SW 1271 (cell line): ENCODE data around the gene PITPNM2.
"Not testable (repeated sequence)": the region's sequence is repeated elsewhere in the genome, so short reads cannot be mapped to it uniquely, and the experiment has no call there.

Experiments used
- DNase-seq, 2 experiments: peaks; one replicate each; lab custom pipeline; 2025; lab: John Stamatoyannopoulos, UW

Gene PITPNM2

DNA sequence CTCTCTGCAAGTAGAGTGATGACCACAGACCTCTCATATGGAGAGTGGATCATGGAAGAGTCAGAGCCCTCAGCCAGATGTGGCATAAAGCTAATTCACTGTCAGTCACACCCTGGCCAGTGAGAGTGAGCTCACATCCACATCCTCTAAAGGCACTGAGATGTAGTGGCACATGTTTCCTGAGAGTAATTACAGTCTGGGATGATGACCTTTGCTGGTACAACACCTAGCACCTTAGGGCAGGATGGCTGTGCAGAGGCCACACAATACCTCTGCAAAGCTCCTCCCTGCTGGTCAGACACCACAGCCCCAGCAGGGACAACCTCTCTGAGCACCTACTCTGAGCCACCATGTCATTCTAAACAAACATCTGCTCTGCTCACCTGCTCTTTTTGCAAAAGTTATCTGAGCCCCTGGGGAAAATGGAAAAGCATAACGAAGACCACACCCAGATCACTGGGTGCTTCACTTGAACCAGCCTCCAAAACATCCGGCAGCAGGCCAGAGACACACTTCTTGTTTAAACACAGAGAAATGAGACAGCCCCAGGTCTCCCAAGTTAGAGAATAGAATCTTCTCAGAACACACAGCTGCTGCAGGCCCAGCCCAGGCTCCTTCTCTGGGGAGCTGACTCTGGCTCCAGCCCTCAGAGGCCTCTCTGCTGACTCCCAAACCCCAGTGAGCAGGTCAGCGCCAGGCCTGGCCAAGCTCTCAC is 30.3 kb downstream of the PITPNM2 start:
- DNase-seq: no peak

DNA sequence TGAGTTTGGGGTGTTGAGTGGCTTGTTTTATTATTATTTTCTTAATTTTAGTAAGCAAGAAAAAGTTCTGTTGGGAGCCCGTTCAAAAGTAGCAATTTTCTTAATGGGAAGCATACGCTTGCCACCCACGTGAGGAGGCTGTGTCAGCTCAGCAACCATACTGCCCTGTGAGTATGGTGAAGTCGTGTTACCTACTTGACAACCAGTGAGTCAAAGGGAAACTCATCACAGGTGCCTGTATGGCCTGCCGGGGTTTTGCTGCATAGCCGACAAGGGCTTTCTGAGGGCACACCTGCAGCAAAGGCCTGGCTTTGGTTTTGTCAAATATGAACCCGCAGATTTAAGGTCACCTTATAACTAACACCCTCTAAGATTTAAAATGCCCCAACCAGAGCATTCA is 31.1 kb downstream of the PITPNM2 start:
- DNase-seq: no peak

DNA sequence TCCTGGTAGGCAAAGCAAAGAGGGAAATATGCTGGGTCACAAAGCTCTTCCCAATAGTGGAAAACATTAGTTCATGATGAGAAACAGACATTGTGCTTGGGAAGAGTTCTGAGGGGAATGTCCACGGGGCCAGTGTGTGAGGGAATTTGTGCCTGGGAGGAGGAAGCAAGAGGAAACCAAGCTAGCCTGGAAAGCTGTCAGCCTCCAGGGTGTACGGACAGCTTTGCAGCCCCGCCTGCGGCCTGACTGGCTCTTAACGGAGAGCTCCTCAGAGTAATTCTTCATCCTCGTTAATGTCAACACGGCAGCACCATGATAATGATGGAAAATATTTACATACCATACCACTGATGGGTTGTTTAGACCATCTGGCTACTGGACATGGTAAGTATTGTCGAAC is 32.4 kb downstream of the PITPNM2 start:
- DNase-seq: no peak

DNA sequence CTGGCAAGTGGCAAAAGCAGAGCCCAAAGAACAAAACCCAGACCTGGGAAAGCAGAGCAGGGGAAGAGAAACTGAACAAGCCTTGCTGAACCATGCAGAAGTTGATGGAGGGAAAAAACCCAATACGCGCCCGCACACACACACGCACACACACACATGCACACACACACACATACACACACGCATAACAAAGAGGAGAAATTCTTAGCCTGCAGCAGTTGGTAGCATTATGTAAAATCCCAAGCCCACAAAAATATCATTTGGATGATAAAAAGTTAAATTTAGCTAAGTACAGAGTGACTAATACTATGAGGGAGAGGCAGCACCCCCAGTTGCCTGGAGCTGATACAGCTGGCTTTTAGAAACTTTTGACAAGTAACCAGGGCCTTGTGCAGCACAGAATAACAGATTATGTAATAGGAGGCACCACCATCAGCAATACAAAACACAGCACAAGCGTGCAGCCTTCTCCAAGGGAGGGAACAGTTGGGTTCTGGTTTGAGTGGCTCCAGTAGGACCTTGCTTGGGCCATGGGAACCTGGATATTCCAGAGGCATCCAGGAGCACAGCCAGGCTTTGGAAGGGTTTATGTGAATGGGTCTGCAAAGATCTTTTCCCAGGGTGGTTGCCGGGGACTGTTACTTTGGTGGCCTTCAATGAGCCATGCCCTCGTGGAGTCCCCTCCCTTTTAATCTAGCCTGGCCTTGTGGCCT is 35.3 kb downstream of the PITPNM2 start:
- DNase-seq: no peak

DNA sequence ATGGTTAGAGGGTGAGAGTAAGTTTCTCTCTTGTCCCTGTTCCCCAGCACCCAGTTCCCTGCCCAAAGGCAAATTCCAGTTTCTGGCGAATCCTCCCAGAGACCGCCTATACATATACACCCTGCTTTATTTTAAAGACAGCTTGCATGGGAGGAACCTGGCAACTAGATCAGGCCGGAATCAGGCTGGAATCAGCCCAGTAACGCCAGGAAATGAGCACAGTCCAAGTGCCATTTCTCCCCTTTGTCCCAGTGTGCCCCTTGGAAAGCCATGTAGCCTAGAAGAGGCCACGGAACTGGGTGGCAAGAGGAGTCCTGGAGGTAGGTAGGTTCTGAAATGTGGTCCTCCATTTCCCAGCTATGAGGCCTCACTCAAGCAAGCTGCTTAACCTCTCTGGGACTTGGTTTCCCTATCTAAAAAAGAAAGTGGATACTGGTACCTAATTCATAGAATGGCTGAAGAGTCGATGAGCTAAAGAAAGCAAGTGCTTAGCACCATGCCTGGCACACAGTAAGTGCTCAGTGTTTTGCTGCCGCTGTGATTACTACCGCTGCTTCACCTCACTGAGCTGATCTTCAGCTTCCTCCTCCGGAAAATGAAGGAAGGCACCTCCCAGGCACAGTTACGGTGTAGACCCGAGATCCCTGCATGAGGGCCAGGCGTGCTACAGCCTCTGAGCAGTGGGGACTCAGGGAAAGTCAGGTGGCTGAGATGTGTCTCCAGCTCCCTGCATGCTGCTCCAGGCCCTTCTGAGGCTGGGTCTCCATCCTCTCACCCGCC is 36.4 kb downstream of the PITPNM2 start:
- DNase-seq: no peak

DNA sequence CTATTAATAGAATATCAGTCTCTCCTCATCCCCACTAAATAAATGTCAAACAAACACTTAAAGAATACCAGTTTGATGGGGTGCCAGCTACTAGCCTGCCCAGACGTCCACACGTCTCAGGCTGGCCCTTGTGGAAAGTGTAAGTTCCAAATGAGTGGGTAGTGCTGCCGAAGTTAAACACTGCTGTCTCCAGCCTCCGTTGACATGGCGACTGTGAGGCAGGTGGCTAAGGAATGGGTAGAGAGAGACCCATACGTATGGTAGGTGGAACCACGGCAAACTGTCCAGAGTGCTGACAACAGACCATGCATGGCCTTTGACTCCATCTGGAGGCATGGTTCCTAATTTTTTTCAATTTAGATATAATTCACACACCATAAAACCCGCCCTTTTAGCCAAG is 37.9 kb downstream of the PITPNM2 start:
- DNase-seq: no peak

DNA sequence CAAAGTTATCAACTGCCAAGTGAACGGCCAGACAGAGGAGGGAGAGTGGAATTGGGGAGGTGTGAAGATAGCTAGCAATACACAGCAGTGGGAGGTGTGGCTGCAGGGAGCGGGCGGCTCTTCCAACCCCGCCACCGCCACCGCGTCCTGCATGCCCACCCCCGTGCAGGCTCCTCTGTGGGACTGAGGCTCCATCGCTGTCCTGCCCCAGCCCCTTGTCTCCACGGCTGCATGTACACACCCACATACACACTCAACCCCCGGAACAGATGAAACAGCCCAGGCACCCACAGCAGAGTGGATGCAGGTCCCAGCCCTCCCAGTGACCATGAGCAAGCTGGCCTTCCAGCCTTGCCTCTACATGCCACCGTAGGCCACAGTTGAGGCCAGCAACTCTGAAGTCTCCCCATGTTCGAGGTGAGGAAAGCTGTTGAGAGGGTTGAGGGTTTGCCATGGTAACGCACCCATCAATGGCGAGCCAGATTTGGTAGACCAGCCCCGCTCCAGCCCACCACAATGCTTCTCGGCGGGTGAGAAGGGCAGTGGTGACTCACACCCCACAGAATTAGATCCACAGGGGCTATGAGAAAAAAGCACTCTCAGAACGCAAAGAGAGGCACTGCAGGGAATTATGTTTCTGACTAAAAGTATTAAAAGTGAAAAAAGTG is 39.3 kb downstream of the PITPNM2 start:
- no peak for DNase-seq

DNA sequence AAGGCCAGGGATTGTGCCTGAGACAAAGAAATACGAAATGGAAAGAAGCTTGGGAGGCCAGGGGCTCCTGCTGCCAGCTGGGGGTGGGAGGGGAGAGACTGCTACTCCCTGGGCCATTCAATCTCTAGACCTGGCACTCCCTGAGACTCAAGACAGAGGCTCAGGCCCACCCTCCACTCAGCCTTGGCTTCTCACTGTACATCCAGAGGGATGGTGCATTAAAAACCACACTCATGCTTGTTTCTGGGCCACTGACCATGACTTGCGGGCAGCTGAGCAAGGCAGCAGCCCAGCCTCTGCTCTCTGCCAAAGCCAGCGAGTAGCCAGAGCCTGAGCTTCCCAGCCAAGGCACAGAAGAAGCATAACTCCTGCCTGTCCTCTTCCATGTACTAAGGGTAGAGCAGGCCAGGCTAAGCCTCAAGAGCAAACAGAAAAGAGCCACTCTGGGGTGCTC is 41.5 kb downstream of the PITPNM2 start:
- no peak for DNase-seq

DNA sequence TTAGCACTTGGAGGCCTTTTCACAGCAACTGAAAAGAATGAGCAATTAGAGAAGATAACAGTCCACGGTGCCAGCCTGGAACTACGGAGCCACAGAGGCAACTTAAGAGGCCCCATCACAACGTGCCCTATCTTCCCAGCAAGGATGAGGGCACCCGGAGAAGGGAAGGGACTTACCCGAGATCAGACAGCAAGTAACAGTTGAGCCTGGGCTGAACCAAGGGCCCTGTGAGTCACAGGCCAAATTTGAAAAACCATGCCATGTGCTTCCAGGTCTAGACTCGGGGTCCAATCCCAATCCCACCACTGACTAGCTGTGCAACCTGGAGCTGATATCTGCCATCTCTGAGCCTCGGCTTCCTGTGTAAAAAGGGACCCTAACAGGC is 42.2 kb downstream of the PITPNM2 start:
- no peak for DNase-seq

DNA sequence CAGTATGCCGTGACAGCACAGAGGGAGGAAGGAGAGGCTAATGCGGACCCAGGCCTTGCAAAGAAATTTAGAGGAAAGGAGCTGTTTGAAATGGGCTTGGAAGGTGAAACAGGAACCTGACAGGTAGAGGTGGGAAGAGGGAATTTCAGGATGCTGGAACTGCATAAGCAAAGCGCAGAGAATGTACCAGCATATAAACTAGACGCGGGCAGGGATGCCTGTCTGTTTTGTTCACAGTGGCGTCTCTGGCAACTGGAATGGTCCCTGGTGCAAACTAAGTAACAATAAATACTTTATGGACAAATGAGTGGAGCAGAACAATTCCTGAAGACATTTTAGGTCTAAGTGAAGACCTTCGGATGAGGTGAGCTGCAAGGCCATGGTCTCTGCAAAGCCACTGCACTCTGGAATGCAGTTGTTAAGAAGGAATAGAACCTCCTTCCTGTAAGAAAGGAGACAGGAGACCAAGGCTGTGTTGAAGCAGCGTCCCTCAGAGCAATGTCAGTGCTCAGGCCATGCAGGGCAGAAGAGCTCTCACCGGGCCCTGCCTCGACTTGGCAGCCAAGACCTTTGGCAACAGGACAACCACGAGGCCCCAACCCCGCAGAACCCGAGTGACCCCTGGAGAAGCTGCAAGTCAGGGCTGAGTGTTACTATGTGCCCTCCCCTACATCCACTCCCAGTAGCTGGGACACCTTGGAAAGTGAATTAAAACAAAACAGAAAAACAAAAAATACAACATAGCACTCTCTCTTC is 42.8 kb downstream of the PITPNM2 start:
- no peak for DNase-seq

DNA sequence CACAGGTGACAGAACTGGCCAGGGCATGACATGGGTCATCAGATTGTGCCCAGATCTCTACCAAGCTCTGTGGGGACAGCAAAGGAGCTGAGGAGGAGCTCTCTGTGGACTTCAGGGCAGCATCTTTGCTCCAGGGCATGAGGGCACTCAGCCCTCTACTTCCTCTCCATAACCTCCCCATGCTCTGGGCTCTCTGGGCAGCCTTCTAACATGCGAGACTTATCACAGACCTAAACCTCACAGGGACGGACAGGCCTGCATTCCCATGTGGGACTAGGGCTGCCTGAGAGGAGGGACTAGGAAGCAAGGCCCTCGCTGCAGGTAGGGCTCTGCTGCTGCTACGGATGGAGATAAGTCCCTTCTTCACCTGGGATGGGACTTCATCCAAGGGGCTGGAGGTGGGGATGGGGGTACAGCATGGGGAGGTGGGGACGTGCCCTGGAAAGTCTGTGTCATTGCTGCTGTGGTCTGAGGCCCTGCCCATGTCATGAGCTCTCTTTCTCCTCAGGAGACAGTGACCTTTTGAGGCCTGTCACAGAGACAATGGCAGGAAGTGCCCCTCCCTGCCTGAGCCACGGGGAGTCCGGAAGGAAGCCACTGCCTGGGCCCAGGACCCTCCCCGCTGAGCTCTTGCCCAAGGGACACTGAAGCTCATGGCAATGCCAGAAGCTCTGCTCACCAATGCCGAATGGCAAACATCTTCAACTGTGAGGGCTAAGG is 44.1 kb downstream of the PITPNM2 start:
- DNase-seq: no peak

DNA sequence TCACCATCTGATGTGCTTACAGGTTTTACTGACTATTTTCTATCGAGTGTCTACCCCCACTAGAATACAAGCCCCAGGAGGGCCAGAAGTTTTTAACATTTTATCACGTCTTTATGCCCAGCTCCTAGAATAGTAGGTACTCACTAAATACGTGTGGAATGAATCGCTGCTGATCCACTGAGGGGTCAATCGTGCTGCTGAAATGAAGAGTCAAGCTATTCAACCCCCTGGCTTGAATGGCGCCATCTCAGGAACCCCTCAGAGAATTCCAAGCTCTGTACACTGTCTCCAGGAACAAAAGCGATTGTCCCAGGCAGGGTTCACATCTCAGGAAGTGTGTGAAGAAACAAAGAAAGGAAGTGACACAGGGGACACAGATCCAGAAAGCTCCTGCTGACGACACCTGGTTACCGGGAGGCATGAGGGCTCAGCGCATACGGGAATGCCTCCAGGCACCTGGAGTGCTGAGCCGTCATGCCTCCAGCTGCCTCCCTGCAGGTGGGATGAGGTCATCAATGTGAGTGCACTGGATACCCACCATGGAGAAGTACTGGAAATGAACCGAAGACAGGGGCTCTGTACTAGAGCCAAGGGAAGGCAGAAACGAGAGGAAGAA is 45.6 kb downstream of the PITPNM2 start:
- DNase-seq: no peak

DNA sequence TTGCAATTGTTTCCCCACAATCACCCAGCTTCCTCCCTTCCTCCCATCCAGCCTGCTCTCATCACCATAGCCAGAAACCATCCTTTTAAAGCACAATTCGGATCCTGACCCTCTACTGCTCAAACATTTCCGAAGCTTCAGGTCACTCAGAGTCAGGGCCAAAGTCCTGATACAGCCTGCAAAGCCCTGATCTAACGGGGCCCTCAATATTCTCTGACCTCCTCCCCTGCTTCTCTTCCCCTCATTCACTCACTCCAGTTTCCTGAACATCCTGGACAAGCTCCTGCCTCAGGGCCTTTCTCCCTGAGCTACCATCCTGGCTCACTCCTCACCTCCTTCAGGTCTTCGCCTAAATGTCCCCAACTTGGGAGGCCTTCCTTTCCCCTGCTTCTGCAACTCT is 46.1 kb downstream of the PITPNM2 start:
- DNase-seq: no peak

DNA sequence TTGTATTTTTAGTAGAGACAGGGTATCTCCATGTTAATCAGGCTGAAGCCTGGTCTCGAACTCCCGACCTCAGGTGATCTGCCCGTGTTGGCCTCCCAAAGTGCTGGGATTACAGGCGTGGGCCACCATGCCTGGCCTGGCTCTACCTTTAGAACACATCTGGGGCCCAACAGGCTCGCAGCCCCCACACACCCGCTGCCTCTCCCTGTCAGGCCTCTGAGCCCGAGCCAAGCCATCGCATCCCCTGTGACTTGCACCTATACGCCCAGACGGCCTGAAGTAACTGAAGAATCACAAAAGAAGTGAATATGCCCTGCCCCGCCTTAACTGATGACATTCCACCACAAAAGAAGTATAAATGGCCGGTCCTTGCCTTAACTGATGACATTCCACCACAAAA is 46.8 kb downstream of the PITPNM2 start:
- not testable (repeated sequence) for DNase-seq

DNA sequence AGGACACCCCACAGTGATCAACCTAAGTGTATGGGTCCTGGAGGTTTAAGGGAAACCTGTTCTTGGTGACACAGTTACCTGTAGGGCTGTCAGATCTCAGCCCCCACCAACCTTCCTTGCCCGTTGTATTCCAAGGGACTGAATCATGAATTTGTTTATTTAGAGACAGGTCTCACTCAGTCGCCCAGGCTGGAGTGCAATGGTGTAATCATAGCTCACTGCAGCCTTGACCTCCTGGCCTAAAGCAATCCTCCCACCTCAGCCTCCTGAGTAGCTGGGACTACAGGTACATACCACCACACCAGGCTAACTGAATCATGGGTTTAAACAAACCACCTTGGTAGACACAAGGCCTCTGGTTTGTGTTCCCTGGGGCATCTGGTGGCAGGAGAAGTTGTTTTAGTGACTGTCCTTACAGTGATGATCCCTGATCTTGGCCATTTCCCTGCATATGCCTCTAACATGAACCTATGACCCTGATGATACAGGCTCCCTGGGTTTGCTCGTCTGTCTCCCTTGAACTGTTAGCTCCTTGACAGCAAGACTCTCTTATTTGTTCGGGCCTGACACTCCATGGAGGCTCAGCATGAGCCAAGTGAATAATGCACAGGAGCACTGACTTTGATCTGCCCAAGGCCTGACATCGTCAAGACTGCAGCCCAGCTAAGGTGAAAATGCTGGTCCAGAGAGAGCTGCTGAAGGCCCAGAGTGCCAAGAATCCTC is 47.9 kb downstream of the PITPNM2 start:
- no peak for DNase-seq

DNA sequence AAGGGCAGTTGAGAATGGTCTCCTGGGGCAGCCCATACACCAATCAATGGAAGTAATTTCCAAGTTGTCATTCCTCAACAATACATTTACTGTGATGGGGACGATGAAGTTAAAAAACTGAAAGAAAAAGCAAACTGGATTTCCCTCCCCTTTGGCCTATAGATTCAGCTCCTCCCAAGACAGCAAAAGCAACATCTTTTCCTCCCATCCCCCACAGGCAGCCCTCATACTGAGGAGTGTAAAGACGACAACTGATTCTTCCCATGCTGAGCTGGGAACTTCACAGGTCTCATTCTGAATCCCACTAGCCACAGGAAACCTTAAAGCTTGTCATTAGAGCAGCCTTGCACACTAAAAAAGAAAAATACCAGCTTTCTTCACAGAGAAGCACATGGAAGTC is 48.5 kb downstream of the PITPNM2 start:
- no peak for DNase-seq

DNA sequence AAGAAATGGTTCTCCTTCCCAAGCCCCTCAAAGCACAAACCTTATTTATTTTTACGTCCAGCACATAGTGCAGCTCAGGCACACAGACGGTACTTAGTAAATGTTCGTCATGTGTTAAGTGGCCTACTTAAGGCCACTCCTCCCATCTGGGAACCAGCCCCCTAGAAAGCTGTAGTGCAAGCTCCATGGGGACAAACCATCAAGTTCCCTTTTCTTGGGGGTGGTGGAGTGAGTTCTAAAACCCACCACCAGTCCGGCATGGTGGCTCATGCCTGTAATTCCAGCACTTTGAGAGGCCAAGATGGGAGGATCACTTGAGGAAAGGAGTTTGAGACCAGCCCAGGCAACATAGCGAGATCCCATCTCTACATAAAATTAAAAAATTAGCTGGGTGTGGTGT is 49.4 kb downstream of the PITPNM2 start:
- no peak for DNase-seq
